ENCODE results near the gene IFT88. TPM values are rescaled to one million over a fixed set of nuclear protein-coding genes. Genes with fewer than 3 reads are reported as not detected.

IFT88 gene
- total RNA-seq, 1 experiment from 2014 or later = 5.2 TPM

DNA sequence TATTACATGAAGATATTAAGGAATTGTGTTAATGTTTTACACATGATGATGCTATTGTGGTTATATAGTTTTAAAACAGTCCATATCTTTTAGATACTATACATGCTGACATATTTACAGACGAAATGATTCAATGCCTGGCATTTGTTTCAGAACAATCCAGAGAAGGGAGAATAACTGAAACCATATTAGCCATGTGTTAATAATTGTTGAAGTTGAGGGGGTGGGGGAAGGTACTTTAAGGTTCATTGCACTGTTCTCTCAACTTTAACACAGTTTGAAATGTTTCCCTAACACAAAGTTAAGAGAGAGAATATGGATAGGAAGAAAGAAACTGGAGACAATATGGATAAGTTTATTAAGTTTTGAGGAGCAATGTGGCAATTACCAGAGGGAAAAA, 47.1 kb upstream of the IFT88 start:
- Histone ChIP-seq H3T11ph (ENCODE audit: low read length) (no peak overlapping the region), H4K8ac (replicated peaks; ENCODE audit: insufficient read length, low read depth, low read length) (no peak overlapping the region), H3K23ac (ENCODE audit: insufficient read length, low read depth, low read length) (no peak overlapping the region), H3K4me2 (ENCODE audit: insufficient read depth, insufficient read length, low read length) (no peak overlapping the region), H3K18ac (ENCODE audit: insufficient read length, low read depth, low read length) (no peak overlapping the region), H2BK120ac (ENCODE audit: low read depth, low read length, poor library complexity, severe bottlenecking) (no peak overlapping the region), H2BK20ac (ENCODE audit: low read depth, low read length, poor library complexity, severe bottlenecking) (no peak overlapping the region), H3K14ac (ENCODE audit: insufficient read depth, low read length) (no peak overlapping the region), H4K20me1 (ENCODE audit: control insufficient read depth, insufficient read depth, insufficient read length) (no peaks in the 10 kb centered on the region), H2BK12ac (ENCODE audit: insufficient read length, low read depth, low read length) (no peak overlapping the region), H3K9ac (ENCODE audit: extremely low read depth, insufficient read length, low read length) (no peak overlapping the region), H4K91ac (ENCODE audit: insufficient read length, low read depth, low read length) (no peak overlapping the region), H3K4me1 (ENCODE audit: insufficient read depth, low read length) (peaks cover 3% of the 10 kb centered on the region; the same call in 1 of the 2 replicates), H3K79me1 (ENCODE audit: insufficient read depth, low read depth, low read length, poor library complexity, severe bottlenecking) (no peaks in the 10 kb centered on the region), H3K27me3 (ENCODE audit: insufficient read depth, low read length) (no peaks in the 10 kb centered on the region), H3K23me2 (ENCODE audit: insufficient read length, low read depth, low read length, poor library complexity, severe bottlenecking) (no peaks in the 10 kb centered on the region), H3K27ac (ENCODE audit: insufficient read length, low read depth, low read length) (no peak overlapping the region), H3K9me3 (ENCODE audit: control insufficient read depth, low read depth, low read length) (no peaks in the 10 kb centered on the region), H2AFZ (ENCODE audit: low read length) (no peak overlapping the region), H2BK5ac (ENCODE audit: insufficient read length, low read length) (no peak overlapping the region), H3K56ac (ENCODE audit: insufficient read length, low read depth, low read length) (no peak overlapping the region), H3K79me2 (ENCODE audit: insufficient read depth, low read length) (no peaks in the 10 kb centered on the region), H2AK5ac (ENCODE audit: insufficient read length, low read length) (no peak overlapping the region), H3K4ac (ENCODE audit: low read depth, low read length) (no peak overlapping the region), H2BK15ac (ENCODE audit: low read depth, low read length) (no peak overlapping the region), H4K5ac (ENCODE audit: insufficient read length, low read depth, low read length) (no peak overlapping the region)
- Mint-ChIP-seq H3K27me3 (ENCODE audit: low read depth) (peaks cover 19% of the 10 kb centered on the region), H3K9me3 (no peaks in the 10 kb centered on the region; a peak in 2 of 5 replicates), H3K36me3 (ENCODE audit: insufficient read depth in 1 of 3, low read depth in 3 of 3) (no peaks in the 10 kb centered on the region; a peak in 1 of 7 replicates), H3K4me3 (no peak overlapping the region), H3K27ac (no peak overlapping the region), H3K4me1 (peaks cover 19 to 31% of the 10 kb centered on the region in 2 experiments)
- TF ChIP-seq, protein P1, sequence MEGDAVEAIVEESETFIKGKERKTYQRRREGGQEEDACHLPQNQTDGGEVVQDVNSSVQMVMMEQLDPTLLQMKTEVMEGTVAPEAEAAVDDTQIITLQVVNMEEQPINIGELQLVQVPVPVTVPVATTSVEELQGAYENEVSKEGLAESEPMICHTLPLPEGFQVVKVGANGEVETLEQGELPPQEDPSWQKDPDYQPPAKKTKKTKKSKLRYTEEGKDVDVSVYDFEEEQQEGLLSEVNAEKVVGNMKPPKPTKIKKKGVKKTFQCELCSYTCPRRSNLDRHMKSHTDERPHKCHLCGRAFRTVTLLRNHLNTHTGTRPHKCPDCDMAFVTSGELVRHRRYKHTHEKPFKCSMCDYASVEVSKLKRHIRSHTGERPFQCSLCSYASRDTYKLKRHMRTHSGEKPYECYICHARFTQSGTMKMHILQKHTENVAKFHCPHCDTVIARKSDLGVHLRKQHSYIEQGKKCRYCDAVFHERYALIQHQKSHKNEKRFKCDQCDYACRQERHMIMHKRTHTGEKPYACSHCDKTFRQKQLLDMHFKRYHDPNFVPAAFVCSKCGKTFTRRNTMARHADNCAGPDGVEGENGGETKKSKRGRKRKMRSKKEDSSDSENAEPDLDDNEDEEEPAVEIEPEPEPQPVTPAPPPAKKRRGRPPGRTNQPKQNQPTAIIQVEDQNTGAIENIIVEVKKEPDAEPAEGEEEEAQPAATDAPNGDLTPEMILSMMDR (conservative IDR thresholded peaks at IDR 0.05) = no peak
- no peak for DNase-seq
- WGBS (ENCODE audit: extremely low coverage, insufficient read length, low lambda C conversion rate) = no CpG with 5 or more reads among the region's 1 CpG

Measured in H9 (cell line).